HEK293T (cell line): Measurements from ENCODE around the gene ASTN2.

ENCODE experiments used
- BHLHE40 ChIP-seq: fragments of 450-650 bp; IDR thresholded peaks from 2 replicates; pipeline ENCODE4 v1.6.1; 2016; ENCODE audit warnings: mild to moderate bottlenecking, moderate library complexity, borderline replicate concordance
- CTBP1 ChIP-seq: fragments of 450-650 bp; IDR thresholded peaks from 2 replicates; pipeline ENCODE4 v1.6.1; 2016; ENCODE audit warnings: borderline replicate concordance
- HDGF ChIP-seq: fragments of 450-650 bp; IDR thresholded peaks from 2 replicates; pipeline ENCODE4 v1.6.1; 2017; ENCODE audit warnings: antibody characterized with exemption, borderline replicate concordance
- SP1 ChIP-seq: fragments of 450-650 bp; IDR thresholded peaks from 2 replicates; pipeline ENCODE4 v1.6.1; 2017

DNA sequence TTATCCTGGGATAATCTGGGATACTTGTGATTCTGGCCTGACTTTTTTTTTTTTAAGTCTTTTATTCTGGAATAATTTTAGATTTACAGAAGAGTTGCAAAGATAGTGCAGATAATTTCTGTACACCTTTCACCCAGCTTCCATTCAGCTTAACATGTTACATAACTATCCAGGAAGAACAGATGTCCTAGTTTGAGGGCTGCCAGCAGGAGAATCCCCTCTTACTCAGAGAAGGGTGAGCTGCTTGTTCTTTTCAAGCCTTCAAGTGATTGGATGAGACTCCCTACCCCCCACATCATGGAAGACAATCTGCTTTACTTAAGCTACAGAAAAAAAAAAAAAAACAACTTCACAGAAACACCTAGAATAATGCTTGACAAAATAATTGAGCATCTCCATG is 473.6 kb downstream of the ASTN2 start:
- TF ChIP-seq BHLHE40 (no peak), HDGF (no peak), CTBP1 (no peak), SP1 (no peak)
